Esophagus squamous epithelium (tissue), 4 donors: ENCODE results near the gene HBM.
"Not testable (repeated sequence)": the region's sequence is repeated elsewhere in the genome, so short reads cannot be mapped to it uniquely, and the experiment has no call there.

Experiments
- POLR2A ChIP-seq, 4 donors: fragments of 450-650 bp; IDR thresholded peaks; one replicate each; pipeline ENCODE4 v1.6.1; 2017; ENCODE audit warnings: antibody characterized with exemption in 4 of 4, mild to moderate bottlenecking in 4 of 4, moderate library complexity in 3 of 4
- TF ChIP-seq, protein P1 (sequence below), 6 experiments: fragments of 450-650 bp in 4 of 6; fragments of 200-600 bp in 2 of 6; sonication (generic) in 2 of 6; IDR thresholded peaks; one replicate each; pipeline ENCODE4 v1.5.1; 2016 to 2019; ENCODE audit warnings: antibody characterized with exemption in 6 of 6, mild to moderate bottlenecking in 4 of 6, moderate library complexity in 4 of 6

DNA sequence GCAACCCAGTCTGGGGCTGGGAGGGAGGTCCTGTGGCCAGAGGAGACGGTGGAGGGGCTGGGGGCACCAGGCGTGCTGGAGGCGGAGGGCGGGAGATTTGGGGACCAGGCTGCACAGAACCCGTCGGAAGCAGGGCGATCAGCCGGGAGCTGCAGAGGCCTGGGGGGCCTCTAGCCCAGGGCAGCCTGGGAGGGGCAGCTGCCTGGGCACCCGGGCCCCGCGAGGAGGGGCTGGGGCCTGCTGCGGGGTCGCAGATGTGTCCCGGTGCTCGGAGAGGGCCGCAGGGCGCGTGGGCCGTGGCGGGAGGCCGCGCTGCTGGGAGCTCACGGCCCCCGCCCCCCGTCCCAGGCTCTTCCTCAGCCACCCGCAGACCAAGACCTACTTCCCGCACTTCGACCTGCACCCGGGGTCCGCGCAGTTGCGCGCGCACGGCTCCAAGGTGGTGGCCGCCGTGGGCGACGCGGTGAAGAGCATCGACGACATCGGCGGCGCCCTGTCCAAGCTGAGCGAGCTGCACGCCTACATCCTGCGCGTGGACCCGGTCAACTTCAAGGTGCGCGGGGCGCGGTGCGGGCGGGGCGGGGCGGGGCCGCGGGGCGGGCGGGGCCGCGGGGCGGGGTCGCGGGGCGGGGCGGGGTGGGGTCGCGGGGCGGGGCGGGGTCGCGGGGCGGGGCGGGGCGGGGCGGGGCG, 1.5 kb upstream of the HBM start:
- TF ChIP-seq, protein P1, sequence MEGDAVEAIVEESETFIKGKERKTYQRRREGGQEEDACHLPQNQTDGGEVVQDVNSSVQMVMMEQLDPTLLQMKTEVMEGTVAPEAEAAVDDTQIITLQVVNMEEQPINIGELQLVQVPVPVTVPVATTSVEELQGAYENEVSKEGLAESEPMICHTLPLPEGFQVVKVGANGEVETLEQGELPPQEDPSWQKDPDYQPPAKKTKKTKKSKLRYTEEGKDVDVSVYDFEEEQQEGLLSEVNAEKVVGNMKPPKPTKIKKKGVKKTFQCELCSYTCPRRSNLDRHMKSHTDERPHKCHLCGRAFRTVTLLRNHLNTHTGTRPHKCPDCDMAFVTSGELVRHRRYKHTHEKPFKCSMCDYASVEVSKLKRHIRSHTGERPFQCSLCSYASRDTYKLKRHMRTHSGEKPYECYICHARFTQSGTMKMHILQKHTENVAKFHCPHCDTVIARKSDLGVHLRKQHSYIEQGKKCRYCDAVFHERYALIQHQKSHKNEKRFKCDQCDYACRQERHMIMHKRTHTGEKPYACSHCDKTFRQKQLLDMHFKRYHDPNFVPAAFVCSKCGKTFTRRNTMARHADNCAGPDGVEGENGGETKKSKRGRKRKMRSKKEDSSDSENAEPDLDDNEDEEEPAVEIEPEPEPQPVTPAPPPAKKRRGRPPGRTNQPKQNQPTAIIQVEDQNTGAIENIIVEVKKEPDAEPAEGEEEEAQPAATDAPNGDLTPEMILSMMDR (IDR thresholded peaks at IDR 0.05) = not testable (repeated sequence)
- not testable (repeated sequence) for TF ChIP-seq POLR2A (IDR thresholded peaks at IDR 0.05)
